ENCODE measurements around the gene TRIM54.
"Not testable (repeated sequence)": the region's sequence is repeated elsewhere in the genome, so short reads cannot be mapped to it uniquely, and the experiment has no call there.

TRIM54 gene

GRCh38 chr2:27285481-27285880, 3.3 kb downstream of the TRIM54 start:
- DNase-seq, result no peak

GRCh38 chr2:27288610-27289009, 6.4 kb downstream of the TRIM54 start:
- DNase-seq, result no peak

GRCh38 chr2:27290549-27290948, 8.3 kb downstream of the TRIM54 start:
- DNase-seq, result no peak

GRCh38 chr2:27291865-27292264, 9.6 kb downstream of the TRIM54 start:
- no peak for DNase-seq

- DNase-seq, result no peak
Measured at GRCh38 chr2:27294928-27295327, 12.7 kb downstream of the TRIM54 start.

GRCh38 chr2:27296481-27296880, 14.3 kb downstream of the TRIM54 start:
- no peak for DNase-seq

GRCh38 chr2:27297195-27297594, 15.0 kb downstream of the TRIM54 start:
- DNase-seq, result no peak

GRCh38 chr2:27298391-27299080, 16.3 kb downstream of the TRIM54 start:
- no peak for DNase-seq

- not testable (repeated sequence) for DNase-seq
Measured at GRCh38 chr2:27300606-27301005, 18.4 kb downstream of the TRIM54 start.

GRCh38 chr2:27303093-27304025, 21.1 kb downstream of the TRIM54 start:
- DNase-seq, result peak; percentile 63

- no peak for DNase-seq
Measured at GRCh38 chr2:27304488-27305240, 22.4 kb downstream of the TRIM54 start.

GRCh38 chr2:27305516-27305915, 23.3 kb downstream of the TRIM54 start:
- DNase-seq, result no peak

- no peak for DNase-seq
Measured at GRCh38 chr2:27306136-27306535, 23.9 kb downstream of the TRIM54 start.

GRCh38 chr2:27306573-27307286, 24.5 kb downstream of the TRIM54 start:
- DNase-seq, result peak; percentile 30

- no peak for DNase-seq
Measured at GRCh38 chr2:27307287-27307544, 25.0 kb downstream of the TRIM54 start.

GRCh38 chr2:27307545-27308358, 25.5 kb downstream of the TRIM54 start:
- DNase-seq, result no peak

- no peak for DNase-seq
Measured at GRCh38 chr2:27308359-27308881, 26.2 kb downstream of the TRIM54 start, which contains the start of gene UCN. Gene UCN (minus strand): TSS chr2:27308445. CDS start chr2:27307895, 550 bp downstream.

- no peak for DNase-seq
Measured at GRCh38 chr2:27309651-27310050, 27.4 kb downstream of the TRIM54 start.

- DNase-seq, result no peak
Measured at GRCh38 chr2:27312152-27312551, 29.9 kb downstream of the TRIM54 start.

GRCh38 chr2:27313882-27314645, 31.8 kb downstream of the TRIM54 start:
- DNase-seq, result no peak

GRCh38 chr2:27314709-27315108, 32.5 kb downstream of the TRIM54 start:
- DNase-seq, result no peak

Data from CD4-positive, alpha-beta T cell treated with Interleukin-6 for 4 hours (primary cell).